Left kidney (tissue), 2 donors: ENCODE results near the gene RALBP1. TPM values are rescaled to one million over a fixed set of nuclear protein-coding genes. Genes with fewer than 3 reads are reported as not detected.

Source experiments
- DNase-seq: peaks from one replicate; pipeline ENCODE4 v3.0.0-alpha.2; 2013
- polyA plus RNA-seq: library from polyadenylated mRNA; unstranded; fragments of 120-200 nt; gene quantifications from one replicate; pipeline ENCODE4 v1.2.1, GENCODE V29; 2013; ENCODE audit not compliant: insufficient read length

Gene RALBP1
- polyA plus RNA-seq, 1 donor, result 70.2 TPM

DNA sequence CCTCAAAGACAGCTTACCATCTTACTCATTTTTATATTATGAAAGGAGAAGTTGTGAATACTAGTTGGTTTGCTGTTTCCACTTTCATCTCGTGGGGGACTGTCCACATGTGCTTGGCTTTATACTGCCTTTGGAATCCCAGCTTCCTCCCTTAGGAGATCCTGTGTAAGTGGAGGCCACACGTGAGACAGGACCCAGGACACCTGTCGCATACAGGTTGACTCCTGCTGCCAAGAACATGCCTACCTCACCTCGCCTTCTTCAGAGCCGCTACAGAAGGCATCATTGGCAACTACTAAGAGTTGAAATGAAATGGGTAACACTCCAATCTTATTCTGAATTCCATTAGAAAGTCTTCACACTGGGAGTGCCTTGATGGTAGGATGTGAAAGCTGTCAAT is 69.7 kb downstream of the RALBP1 start:
- no peak for DNase-seq

GRCh38 chr18:9546468-9546867 is 71.2 kb downstream of the RALBP1 start:
- DNase-seq, result no peak

GRCh38 chr18:9547782-9548181 is 72.5 kb downstream of the RALBP1 start:
- no peak for DNase-seq

- no peak for DNase-seq
These were observed 74.1 kb downstream of the RALBP1 start for GRCh38 chr18:9549405-9549804.

DNA sequence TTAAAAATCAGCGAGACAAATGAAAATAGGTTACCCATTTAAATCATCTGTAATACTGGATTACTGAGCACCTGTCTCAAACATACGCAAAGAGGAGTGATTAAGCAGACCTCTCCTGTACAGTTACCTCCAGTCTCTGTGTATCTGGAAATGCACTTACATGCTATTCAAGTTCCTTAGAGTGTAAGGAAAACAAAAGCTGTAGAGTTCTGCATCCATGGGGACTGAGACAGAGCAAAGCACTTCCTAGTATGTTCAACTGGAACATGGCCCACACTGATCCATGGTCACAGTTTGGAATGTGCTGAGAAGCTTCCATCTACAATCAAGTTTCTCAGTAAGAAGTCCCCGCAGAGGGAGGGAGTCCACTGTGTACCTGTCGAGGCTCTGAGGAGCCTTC is 75.1 kb downstream of the RALBP1 start:
- DNase-seq, result no peak

GRCh38 chr18:9552191-9552590 is 76.9 kb downstream of the RALBP1 start:
- no peak for DNase-seq

DNA sequence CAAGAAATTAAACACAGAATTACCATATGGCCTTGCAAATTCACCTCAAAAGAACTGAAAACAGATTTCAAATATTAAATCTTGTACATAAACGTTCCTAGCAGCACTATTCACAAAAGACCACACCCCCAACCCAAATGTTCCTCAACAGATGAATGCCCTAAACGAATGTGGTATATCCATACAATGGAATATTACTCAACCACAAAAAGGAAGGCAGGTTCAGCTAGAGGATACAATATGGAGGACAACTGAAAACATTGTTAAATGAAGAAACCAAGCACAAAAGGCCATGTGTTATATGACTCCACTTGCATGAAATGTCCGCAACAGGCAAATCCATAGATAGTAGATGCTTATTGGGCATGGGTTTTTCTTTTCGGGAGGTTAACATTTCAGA is 77.3 kb downstream of the RALBP1 start:
- no peak for DNase-seq

GRCh38 chr18:9557250-9557943 is 82.1 kb downstream of the RALBP1 start:
- no peak for DNase-seq

GRCh38 chr18:9558387-9559064 is 83.2 kb downstream of the RALBP1 start:
- DNase-seq, result no peak

DNA sequence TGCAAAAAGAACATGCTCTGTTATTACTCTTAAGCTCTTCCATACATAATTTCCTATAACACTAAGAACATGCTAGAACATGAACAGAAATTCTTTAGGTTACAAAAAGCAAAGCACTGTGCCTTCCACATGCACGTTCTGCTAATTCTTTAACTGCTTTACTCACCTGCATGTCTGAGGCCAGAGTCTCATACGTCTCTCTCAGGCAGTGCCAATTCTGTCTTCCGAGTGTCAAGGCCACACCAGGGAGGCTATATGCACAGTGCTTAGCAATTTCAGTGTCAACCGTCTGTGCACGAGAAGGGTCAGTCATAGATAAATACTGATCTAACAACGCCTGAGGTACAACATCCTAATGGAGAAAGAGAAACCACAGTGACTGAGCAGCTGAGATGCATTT is 83.9 kb downstream of the RALBP1 start:
- DNase-seq, result no peak

DNA sequence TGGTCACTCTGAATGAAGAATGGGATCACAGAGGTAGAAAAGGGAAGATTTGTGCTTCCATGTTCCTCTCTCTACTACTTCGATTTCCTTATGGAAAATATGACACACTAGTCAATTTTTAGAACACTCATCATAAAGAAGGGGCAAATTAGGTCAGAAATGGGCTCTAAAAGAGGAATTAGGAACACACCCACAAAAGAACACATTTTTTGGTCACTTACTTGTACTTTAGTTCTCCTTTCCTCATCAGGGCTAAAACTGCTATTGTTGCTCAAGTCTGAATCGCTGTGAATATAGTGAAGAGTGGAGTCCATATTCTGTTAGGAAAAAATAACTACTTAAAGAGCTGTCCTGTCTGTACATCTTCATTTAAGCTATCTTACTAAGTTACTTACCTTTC is 86.4 kb downstream of the RALBP1 start:
- DNase-seq, result no peak

DNA sequence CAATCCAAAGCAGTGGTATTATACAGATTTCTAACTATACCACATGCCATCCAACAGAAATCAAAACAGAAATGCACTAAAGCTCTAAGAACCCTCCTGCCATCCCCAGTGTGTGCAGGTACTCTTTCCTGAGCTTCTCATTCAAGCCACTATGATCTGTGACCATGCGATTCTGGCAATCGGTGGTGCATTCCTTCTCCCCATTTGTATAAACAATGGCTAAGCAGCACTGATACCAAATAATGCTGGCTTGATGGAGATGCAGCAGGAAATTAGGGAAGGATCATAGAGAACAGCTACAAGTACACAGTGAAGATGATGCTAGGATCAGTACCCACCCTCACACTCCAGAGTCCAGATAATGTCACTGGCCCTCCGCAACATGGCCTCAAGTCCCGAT is 87.3 kb downstream of the RALBP1 start:
- DNase-seq, result no peak

GRCh38 chr18:9563331-9563730 is 88.0 kb downstream of the RALBP1 start:
- no peak for DNase-seq

DNA sequence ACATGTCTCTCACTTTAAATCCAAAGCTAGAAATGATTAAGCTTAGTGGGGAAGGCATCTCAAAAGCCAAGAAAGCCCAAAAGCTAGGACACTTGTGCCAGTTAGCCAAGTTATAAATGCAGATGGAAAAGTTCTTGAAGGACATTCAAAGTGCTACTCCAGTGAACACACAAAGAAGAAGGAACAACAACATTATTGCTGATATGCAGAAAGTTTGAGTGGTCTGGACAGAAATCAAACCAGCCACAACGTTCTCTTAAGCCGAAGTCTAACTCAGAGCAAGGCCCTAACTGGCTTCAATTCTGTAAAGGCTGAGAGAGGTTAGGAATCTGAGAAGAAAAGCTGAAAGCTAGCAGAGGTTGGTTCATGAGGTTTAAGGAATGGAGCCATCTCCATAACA is 90.1 kb downstream of the RALBP1 start:
- no peak for DNase-seq

- DNase-seq, result no peak
These were observed 92.9 kb downstream of the RALBP1 start for GRCh38 chr18:9568186-9568585.

DNA sequence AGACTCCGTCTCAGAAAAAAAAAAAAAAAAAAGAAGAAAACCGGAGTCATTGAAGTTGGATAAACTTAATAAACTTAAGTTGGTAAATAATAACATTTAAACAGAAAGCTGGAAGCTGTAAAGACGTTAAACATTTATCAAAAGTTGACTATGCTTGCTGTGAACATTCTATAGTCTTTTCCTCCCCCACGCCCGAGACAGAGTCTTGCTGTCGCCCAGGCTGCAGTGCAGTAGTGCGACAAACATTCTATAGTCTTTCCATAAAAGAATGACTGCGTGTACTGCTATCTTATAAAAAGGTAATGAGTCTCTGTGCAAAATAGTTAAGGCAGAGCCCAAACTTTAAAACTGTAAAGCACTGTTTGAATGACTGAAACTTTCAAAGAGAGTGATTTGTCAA is 93.9 kb downstream of the RALBP1 start:
- DNase-seq, result no peak

DNA sequence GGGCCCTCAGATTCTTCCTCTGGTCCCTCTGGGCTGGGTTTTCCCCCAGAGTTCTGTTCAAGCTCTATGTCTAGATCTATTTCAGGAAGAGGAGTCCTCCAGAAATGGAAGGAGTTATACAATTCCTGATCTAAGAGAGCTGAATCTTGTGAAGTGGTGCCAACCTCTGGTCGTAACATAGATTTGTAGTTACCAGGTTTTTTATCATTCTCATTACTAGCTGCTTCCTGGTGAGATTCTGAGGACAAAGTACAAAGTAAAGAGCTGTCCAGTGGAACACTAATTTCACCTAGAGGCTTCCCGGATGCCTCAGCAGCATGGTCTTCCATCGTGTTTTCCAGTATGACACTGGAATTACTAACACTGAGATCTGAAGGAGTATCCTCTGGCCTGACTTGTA is 94.9 kb downstream of the RALBP1 start:
- no peak for DNase-seq

- no peak for DNase-seq
These were observed 96.2 kb downstream of the RALBP1 start for GRCh38 chr18:9571546-9571945.

- DNase-seq, result no peak
These were observed 99.3 kb downstream of the RALBP1 start for GRCh38 chr18:9574473-9575115.

DNA sequence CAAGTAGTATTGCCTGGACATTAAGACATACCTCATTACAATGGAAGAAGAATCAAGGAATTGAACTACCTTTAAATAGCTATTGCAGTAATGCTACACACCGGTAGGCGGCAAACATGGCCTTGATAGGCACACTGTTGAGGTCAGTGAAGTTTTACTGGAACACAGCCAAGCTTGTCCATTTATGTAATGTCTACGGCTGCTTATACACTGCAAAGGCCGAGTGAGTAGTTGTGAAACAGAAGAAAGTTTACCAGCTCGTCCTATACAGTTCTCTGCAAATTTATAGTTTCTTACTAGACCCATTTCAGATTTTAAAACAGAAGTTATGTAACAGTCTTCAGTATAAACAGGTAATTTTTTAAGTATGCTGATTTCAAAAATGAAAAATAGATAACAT is 100.2 kb downstream of the RALBP1 start:
- DNase-seq, result peak; percentile 87

GRCh38 chr18:9577361-9577760 is 102.0 kb downstream of the RALBP1 start:
- DNase-seq, result no peak

GRCh38 chr18:9578306-9578705 is 103.0 kb downstream of the RALBP1 start:
- DNase-seq, result no peak

DNA sequence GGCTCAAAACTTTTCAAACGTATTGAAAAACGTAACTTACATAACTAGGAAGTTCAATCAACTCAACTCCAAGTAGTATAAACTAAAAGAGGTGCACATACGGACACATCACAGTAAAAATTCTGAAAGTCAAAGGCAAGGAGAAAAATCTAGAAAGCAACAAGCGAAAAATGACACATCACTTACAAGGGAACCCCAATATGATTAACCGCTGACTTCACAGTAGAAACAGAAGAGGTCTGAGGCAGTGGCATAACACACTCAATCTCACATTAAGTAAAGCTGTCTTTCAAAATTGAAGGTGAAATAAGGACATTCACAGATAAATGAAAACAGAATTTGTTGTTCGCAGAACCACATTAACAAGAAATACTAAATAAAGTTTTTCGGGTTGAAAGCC is 106.4 kb downstream of the RALBP1 start:
- DNase-seq, result no peak

DNA sequence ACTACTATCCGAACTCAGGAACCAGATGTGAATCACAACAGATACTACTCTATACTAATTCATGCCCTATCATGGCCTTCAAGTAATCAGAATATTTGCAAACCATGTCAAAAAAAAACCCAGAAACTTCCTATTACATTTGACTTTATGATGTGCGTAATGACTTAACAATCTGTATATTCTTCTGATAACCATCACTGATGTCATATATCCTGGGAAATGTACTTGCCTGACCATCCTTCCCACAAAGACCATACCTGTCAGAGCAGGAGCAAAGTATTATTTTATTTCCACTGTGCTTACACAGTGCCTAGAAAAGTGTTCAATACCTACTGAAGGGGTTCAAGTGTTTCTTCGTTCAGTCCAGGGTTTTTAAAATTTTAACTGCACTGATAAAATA is 111.5 kb downstream of the RALBP1 start:
- no peak for DNase-seq
